ENCODE data around the gene MPV17L2. TPM values are rescaled to one million over a fixed set of nuclear protein-coding genes. Genes with fewer than 3 reads are reported as not detected.

The MPV17L2 gene
- total and polyA plus RNA-seq, 2 experiments from 2014 or later = 22.4 to 31.8 TPM

DNA sequence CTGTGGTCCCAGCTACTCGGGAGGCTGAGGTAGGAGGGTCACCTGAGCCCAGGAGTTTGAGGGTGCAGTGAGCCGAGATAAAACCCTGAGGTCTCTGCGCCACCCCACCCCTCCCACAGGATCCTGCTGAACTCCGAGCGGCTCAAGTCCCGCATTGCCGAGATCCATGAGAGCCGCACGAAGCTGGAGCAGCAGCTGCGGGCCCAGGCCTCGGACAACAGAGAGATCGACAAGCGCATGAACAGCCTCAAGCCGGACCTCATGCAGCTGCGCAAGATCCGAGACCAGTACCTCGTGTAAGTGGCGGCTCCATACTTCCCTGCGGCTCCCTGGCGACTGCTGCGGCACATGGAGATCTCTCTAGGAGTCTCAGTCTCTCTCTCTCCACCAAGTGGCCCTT is 26.0 kb upstream of the MPV17L2 start:
- Histone ChIP-seq H3K36me3 (replicated peaks; ENCODE audit: insufficient read depth, low read depth) (no peaks in the 10 kb centered on the region), H3K27me3 (no peaks in the 10 kb centered on the region), H3K4me2 (no peak overlapping the region), H3K27ac (no peak overlapping the region), H3K4me1 (ENCODE audit: insufficient read depth) (no peaks in the 10 kb centered on the region), H3K9me3 (ENCODE audit: low read depth) (no peaks in the 10 kb centered on the region), H3K4me3 (no peak overlapping the region), H3K79me2 (no peaks in the 10 kb centered on the region), H4K20me1 (ENCODE audit: insufficient read depth, poor library complexity, severe bottlenecking) (no peaks in the 10 kb centered on the region), H3K9me2 (replicated peaks; ENCODE audit: insufficient read depth) (no peaks in the 10 kb centered on the region), H2AFZ (no peak overlapping the region)
- TF ChIP-seq CTCF (IDR thresholded peaks at IDR 0.05; ENCODE audit: poor library complexity) (no peak), EZH2 (IDR thresholded peaks at IDR 0.05; ENCODE audit: borderline replicate concordance) (no peak), EZH2phosphoT487 (IDR thresholded peaks at IDR 0.05; ENCODE audit: low read depth, severe bottlenecking, unreplicated experiment) (no peak)
- WGBS (ENCODE audit: low lambda C conversion rate, missing lambda C conversion rate) = 95% methylated on average over 20 of the region's 21 CpGs
- no peak for DNase-seq (ENCODE audit: low spot score)

GRCh38 chr19:18167975-18168645 is 24.9 kb upstream of the MPV17L2 start:
- H2AFZ ChIP-seq = no peak overlapping the region
- peak; percentile 63 for DNase-seq (ENCODE audit: low spot score)
- TF ChIP-seq CTCF (IDR thresholded peaks at IDR 0.05; ENCODE audit: poor library complexity) = peak; percentile 67
- no peak for TF ChIP-seq EZH2 (IDR thresholded peaks at IDR 0.05; ENCODE audit: borderline replicate concordance)
- no peak overlapping the region for H3K27ac ChIP-seq
- no peaks in the 10 kb centered on the region for H3K9me2 ChIP-seq (replicated peaks; ENCODE audit: insufficient read depth)
- no peaks in the 10 kb centered on the region for H4K20me1 ChIP-seq (ENCODE audit: insufficient read depth, poor library complexity, severe bottlenecking)
- WGBS (ENCODE audit: low lambda C conversion rate, missing lambda C conversion rate) = 80% methylated on average over 13 of the region's 14 CpGs
- H3K79me2 ChIP-seq = no peaks in the 10 kb centered on the region
- H3K9me3 ChIP-seq (ENCODE audit: low read depth) = no peaks in the 10 kb centered on the region
- H3K4me3 ChIP-seq = no peak overlapping the region
- H3K4me1 ChIP-seq (ENCODE audit: insufficient read depth) = no peaks in the 10 kb centered on the region
- H3K36me3 ChIP-seq (replicated peaks; ENCODE audit: insufficient read depth, low read depth) = no peaks in the 10 kb centered on the region
- H3K4me2 ChIP-seq = no peak overlapping the region
- H3K27me3 ChIP-seq = no peaks in the 10 kb centered on the region

GRCh38 chr19:18168673-18169381 is 24.2 kb upstream of the MPV17L2 start:
- Histone ChIP-seq H3K79me2 (no peaks in the 10 kb centered on the region), H3K4me3 (no peak overlapping the region), H2AFZ (no peak overlapping the region), H3K27ac (no peak overlapping the region), H3K4me2 (no peak overlapping the region), H3K4me1 (ENCODE audit: insufficient read depth) (no peaks in the 10 kb centered on the region), H4K20me1 (ENCODE audit: insufficient read depth, poor library complexity, severe bottlenecking) (no peaks in the 10 kb centered on the region), H3K9me3 (ENCODE audit: low read depth) (no peaks in the 10 kb centered on the region), H3K36me3 (replicated peaks; ENCODE audit: insufficient read depth, low read depth) (no peaks in the 10 kb centered on the region), H3K9me2 (replicated peaks; ENCODE audit: insufficient read depth) (no peaks in the 10 kb centered on the region), H3K27me3 (no peaks in the 10 kb centered on the region)
- TF ChIP-seq EZH2 (IDR thresholded peaks at IDR 0.05; ENCODE audit: borderline replicate concordance) (no peak), EZH2phosphoT487 (IDR thresholded peaks at IDR 0.05; ENCODE audit: low read depth, severe bottlenecking, unreplicated experiment) (no peak), CTCF (IDR thresholded peaks at IDR 0.05; ENCODE audit: poor library complexity) (no peak)
- 97% methylated on average over 57 of the region's 66 CpGs for WGBS (ENCODE audit: low lambda C conversion rate, missing lambda C conversion rate)
- DNase-seq (ENCODE audit: low spot score) = peak; percentile 6
